Measurements from ENCODE around the gene HNF1B.

DNA sequence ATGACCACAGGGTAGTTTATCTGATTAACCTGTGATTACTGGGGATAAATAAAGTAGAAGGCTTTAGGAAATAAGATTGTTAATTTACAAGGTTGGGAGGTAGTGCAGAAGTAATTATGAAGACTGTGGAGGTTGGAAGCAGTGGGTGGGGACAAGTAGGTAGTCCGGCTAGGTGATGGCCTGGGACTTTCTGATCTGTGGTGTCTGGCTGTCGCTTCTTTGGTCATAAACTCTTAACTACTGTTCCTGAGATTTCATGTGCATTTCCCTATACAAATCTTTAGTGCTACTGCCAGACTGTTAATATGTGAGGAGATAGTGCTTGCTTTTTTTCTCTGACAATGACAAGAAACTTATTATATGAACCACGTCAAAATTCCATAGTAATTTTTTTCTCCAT lies 19.5 kb upstream of the HNF1B start:
- TF ChIP-seq, protein P1, sequence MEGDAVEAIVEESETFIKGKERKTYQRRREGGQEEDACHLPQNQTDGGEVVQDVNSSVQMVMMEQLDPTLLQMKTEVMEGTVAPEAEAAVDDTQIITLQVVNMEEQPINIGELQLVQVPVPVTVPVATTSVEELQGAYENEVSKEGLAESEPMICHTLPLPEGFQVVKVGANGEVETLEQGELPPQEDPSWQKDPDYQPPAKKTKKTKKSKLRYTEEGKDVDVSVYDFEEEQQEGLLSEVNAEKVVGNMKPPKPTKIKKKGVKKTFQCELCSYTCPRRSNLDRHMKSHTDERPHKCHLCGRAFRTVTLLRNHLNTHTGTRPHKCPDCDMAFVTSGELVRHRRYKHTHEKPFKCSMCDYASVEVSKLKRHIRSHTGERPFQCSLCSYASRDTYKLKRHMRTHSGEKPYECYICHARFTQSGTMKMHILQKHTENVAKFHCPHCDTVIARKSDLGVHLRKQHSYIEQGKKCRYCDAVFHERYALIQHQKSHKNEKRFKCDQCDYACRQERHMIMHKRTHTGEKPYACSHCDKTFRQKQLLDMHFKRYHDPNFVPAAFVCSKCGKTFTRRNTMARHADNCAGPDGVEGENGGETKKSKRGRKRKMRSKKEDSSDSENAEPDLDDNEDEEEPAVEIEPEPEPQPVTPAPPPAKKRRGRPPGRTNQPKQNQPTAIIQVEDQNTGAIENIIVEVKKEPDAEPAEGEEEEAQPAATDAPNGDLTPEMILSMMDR (IDR thresholded peaks at IDR 0.05) = no peak
- no peak for TF ChIP-seq POLR2A (IDR thresholded peaks at IDR 0.05)

Measured in prostate gland (tissue), 2 donors.